Neural progenitor cell (in vitro differentiated cells): ENCODE data around the gene HES3.

Source experiments
- EZH2phosphoT487 ChIP-seq: fragments of 200-600 bp; sonication (generic); IDR thresholded peaks from 2 replicates; pipeline ENCODE4 v1.6.1; 2017; ENCODE audit warnings: antibody characterized with exemption
- TF ChIP-seq, protein P1 (sequence below): fragments of 200-600 bp; sonication (generic); IDR thresholded peaks from 2 replicates; pipeline ENCODE4 v1.5.1; 2017; ENCODE audit warnings: antibody characterized with exemption, mild to moderate bottlenecking

- TF ChIP-seq, protein P1, sequence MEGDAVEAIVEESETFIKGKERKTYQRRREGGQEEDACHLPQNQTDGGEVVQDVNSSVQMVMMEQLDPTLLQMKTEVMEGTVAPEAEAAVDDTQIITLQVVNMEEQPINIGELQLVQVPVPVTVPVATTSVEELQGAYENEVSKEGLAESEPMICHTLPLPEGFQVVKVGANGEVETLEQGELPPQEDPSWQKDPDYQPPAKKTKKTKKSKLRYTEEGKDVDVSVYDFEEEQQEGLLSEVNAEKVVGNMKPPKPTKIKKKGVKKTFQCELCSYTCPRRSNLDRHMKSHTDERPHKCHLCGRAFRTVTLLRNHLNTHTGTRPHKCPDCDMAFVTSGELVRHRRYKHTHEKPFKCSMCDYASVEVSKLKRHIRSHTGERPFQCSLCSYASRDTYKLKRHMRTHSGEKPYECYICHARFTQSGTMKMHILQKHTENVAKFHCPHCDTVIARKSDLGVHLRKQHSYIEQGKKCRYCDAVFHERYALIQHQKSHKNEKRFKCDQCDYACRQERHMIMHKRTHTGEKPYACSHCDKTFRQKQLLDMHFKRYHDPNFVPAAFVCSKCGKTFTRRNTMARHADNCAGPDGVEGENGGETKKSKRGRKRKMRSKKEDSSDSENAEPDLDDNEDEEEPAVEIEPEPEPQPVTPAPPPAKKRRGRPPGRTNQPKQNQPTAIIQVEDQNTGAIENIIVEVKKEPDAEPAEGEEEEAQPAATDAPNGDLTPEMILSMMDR = no peak
- TF ChIP-seq EZH2phosphoT487 = no peak
Measured at GRCh38 chr1:6206520-6206855, 37.5 kb upstream of the HES3 start.
